BJ (cell line): ENCODE measurements around the gene RNASE7. TPM values are rescaled to one million over a fixed set of nuclear protein-coding genes. Genes with fewer than 3 reads are reported as not detected.

Source experiments
- CTCF ChIA-PET: fragments of 350-600 bp; formaldehyde crosslinking; extraction: SDS; loops from one replicate; lab custom pipeline; 2021; ENCODE audit warnings: antibody characterized with exemption, inconsistent platforms; lab: Yijun Ruan, JAX
- POLR2A ChIA-PET: fragments of 300-600 bp; sonication (Branson Sonifier 250); formaldehyde crosslinking; extraction: SDS; loops from one replicate; lab custom pipeline; 2021; ENCODE audit warnings: antibody characterized with exemption; lab: Charles Lee
- DNase-seq: peaks from one replicate; pipeline ENCODE4 v3.0.0-alpha.2; 2011; ENCODE audit warnings: low read depth
- H3K27me3 ChIP-seq: 2 replicates; pipeline ENCODE4 v1.6.0; 2011; ENCODE audit warnings: low read length; ENCODE audit not compliant: control insufficient read depth, insufficient read depth
- H3K36me3 ChIP-seq: 2 replicates; pipeline ENCODE4 v1.5.1; 2011; ENCODE audit warnings: low read length; ENCODE audit not compliant: control insufficient read depth, insufficient read depth
- H3K4me3 ChIP-seq: 2 replicates; pipeline ENCODE4 v1.5.1; 2011; ENCODE audit warnings: low read depth, mild to moderate bottlenecking, control low read depth, low read length
- CTCF ChIP-seq: IDR thresholded peaks from 2 replicates; pipeline ENCODE4 v1.5.1; 2011; ENCODE audit warnings: low read depth, mild to moderate bottlenecking, control low read depth, inconsistent platforms, low read length, moderate library complexity; ENCODE audit not compliant: insufficient read depth
- polyA plus RNA-seq: library from polyadenylated mRNA; depleted of rRNA; stranded (reverse); fragments of >200 nt; gene quantifications from 2 replicates; pipeline ENCODE4 v1.2.3, GENCODE V29; 2011

The RNASE7 gene
- polyA plus RNA-seq, 1 experiment, result not detected

- no peak for TF ChIP-seq CTCF
- Histone ChIP-seq H3K27me3 (peaks cover 42% of the 10 kb centered on the region), H3K4me3 (peak overlapping the region; percentile 36), H3K36me3 (no peaks in the 10 kb centered on the region)
- POLR2A ChIA-PET, result no interaction called here
- DNase-seq, result no peak
- CTCF ChIA-PET, result interaction anchor here (0.7 to 3.1 kb wide), 5 partner anchors 10 to 67 kb away, joined by 3 to 16 read pairs (median 11); no protein-coding TSS in a partner anchor
Observed at GRCh38 chr14:21025371-21026273, 16.5 kb upstream of the RNASE7 start.

DNA sequence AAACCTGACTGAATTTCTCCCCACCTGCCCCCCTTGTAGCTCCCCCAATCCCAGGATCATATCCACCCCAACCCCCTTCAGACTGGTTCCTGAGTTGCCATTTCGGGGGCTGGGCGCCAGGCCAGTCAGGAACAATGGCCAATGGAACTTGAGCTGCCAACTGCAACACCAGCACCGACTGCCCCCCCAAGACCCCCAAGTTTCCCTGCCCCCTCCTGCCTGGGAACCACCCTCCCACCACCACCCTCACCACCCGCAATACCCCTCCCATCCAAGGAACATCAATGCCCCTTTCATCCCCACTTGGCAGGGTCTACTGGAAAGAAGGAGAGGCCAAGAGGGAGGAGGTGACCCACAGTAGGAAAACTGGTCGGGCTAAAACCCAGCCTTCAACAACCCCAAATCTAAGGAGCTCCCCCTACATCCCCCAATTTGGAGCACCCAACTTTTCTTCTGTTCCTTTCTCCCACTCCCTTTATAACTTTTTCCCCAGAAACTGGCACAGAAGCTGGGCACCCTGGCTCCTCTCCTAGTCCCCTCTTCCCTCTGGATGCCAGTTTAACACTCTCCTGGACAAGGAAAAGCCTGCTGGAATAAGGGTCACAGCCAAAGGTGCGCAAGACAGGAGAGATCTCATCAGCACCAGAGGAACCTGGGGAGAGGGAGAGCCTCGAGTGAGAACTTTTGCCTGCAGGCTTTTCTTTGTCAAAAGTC lies 15.7 kb upstream of the RNASE7 start:
- POLR2A ChIA-PET, result no interaction called here
- H3K36me3 ChIP-seq, result no peaks in the 10 kb centered on the region
- TF ChIP-seq CTCF, result no peak
- peaks cover 41% of the 10 kb centered on the region for H3K27me3 ChIP-seq
- no peak overlapping the region for H3K4me3 ChIP-seq
- CTCF ChIA-PET, result interaction anchor here (0.7 to 3.1 kb wide), 4 partner anchors 11 to 66 kb away, joined by 3 to 15 read pairs (median 7); no protein-coding TSS in a partner anchor
- DNase-seq, result no peak

- DNase-seq, result no peak
- CTCF ChIA-PET, result interaction anchor here (2.2 to 3.1 kb wide), 2 partner anchors 12 to 13 kb away, joined by 11 to 15 read pairs; no protein-coding TSS in a partner anchor
- no peak for TF ChIP-seq CTCF
- POLR2A ChIA-PET, result no interaction called here
- no peak overlapping the region for H3K4me3 ChIP-seq
- H3K27me3 ChIP-seq, result peaks cover 41% of the 10 kb centered on the region
- no peaks in the 10 kb centered on the region for H3K36me3 ChIP-seq
Observed at GRCh38 chr14:21026988-21027315, 15.2 kb upstream of the RNASE7 start.

GRCh38 chr14:21029917-21030316 lies 12.2 kb upstream of the RNASE7 start, which contains the start of gene TPPP2:
TPPP2 (plus strand) TSS chr14:21030217; CDS start chr14:21030582, 365 bp downstream.
- ChIA-PET POLR2A (no interaction called here), CTCF (interaction anchor here (1.7 to 3.0 kb wide), 3 partner anchors 10 to 74 kb away, joined by 6 to 19 read pairs (median 9); no protein-coding TSS in a partner anchor)
- no peak for DNase-seq
- Histone ChIP-seq H3K4me3 (no peak within 1 kb of the TSS), H3K36me3 (no peaks in the 10 kb centered on the region), H3K27me3 (peaks cover 23% of the 10 kb centered on the region)
- TF ChIP-seq CTCF, result no peak

DNA sequence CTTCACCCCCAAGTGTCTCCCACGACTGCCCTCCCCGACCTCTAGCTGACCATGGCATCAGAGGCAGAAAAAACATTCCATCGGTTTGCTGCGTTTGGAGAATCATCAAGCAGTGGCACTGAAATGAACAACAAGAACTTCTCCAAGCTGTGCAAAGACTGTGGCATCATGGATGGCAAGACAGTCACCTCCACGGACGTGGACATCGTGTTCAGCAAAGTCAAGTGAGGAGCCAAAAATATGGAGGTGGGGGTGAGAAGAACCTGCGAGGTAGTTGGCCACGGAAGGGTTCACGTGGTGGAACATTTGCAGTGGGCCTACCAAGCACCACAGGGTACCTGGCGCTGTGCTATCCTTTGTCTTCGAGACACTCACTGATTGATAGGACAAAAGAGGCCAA lies 11.6 kb upstream of the RNASE7 start:
- no peak for DNase-seq
- TF ChIP-seq CTCF, result no peak

More for the DNA sequence above, 11.6 kb upstream of the RNASE7 start:
- H3K27me3 ChIP-seq, result peaks cover 20% of the 10 kb centered on the region
- ChIA-PET CTCF (interaction anchor here (0.6 to 3.0 kb wide), 4 partner anchors 9 to 619 kb away, joined by 3 to 19 read pairs (median 8); no protein-coding TSS in a partner anchor), POLR2A (no interaction called here)
- no peaks in the 10 kb centered on the region for H3K36me3 ChIP-seq
- no peak overlapping the region for H3K4me3 ChIP-seq
